WTC11 (cell line): ENCODE results near the gene GARNL3. TPM values are rescaled to one million over a fixed set of nuclear protein-coding genes. Genes with fewer than 3 reads are reported as not detected.
A peak's percentile ranks its signal among the peaks of the same experiment; 100 is the strongest.

ENCODE experiments used
- ATAC-seq: fragments of 200-7000 bp; cut with Tn5 transposase; 2 replicates; pipeline ENCODE4 v1.10.0; 2021; ENCODE audit warnings: mild to moderate bottlenecking, moderate library complexity
- CTCF ChIA-PET: fragments of 300-600 bp; sonication (Branson Sonifier 250); formaldehyde crosslinking; loops from one replicate; lab custom pipeline; 2021; ENCODE audit warnings: antibody characterized with exemption; lab: Charles Lee
- POLR2A ChIA-PET: fragments of 350-600 bp; sonication (Branson Sonifier 250); formaldehyde crosslinking; loops from one replicate; lab custom pipeline; 2021; ENCODE audit warnings: antibody characterized with exemption; lab: Charles Lee
- DNase-seq: peaks from one replicate; pipeline ENCODE4 v3.0.0; 2021; ENCODE audit warnings: low spot score
- H3K27ac Mint-ChIP-seq: 2 replicates; pipeline ENCODE4 v1.8.0; 2021; ENCODE audit warnings: mixed read lengths
- H3K27me3 Mint-ChIP-seq: 2 replicates; pipeline ENCODE4 v1.8.0; 2021; ENCODE audit warnings: low read depth, mild to moderate bottlenecking, moderate library complexity, mixed read lengths
- H3K36me3 Mint-ChIP-seq: 2 replicates; pipeline ENCODE4 v1.8.0; 2021; ENCODE audit warnings: mixed read lengths
- H3K4me1 Mint-ChIP-seq: 2 replicates; pipeline ENCODE4 v1.8.0; 2022; ENCODE audit warnings: mixed read lengths
- H3K4me3 Mint-ChIP-seq: 2 replicates; pipeline ENCODE4 v1.8.0; 2021; ENCODE audit warnings: mild to moderate bottlenecking, moderate library complexity, mixed read lengths
- H3K9me3 Mint-ChIP-seq: 2 replicates; pipeline ENCODE4 v1.8.0; 2021; ENCODE audit warnings: mixed read lengths
- FOXK1 ChIP-seq: sonication (generic); formaldehyde crosslinking; IDR thresholded peaks from 2 replicates; pipeline ENCODE4 v1.8.0; 2022; ENCODE audit warnings: mild to moderate bottlenecking, moderate library complexity, missing genetic modification reagents
- GTF2I ChIP-seq: fragments of 250-450 bp; sonication (Bioruptor Pico); conservative IDR thresholded peaks from 2 replicates; pipeline ENCODE4 v1.4.0; 2021; ENCODE audit warnings: mild to moderate bottlenecking
- HMGA2 ChIP-seq: fragments of 250-450 bp; sonication (Bioruptor Pico); IDR thresholded peaks from 2 replicates; pipeline ENCODE4 v1.4.0; 2021; ENCODE audit warnings: mild to moderate bottlenecking, moderate library complexity
- JAZF1 ChIP-seq: fragments of 250-450 bp; sonication (Bioruptor Pico); IDR thresholded peaks from 2 replicates; pipeline ENCODE4 v1.9.0; 2021; ENCODE audit warnings: moderate library complexity, mild to moderate bottlenecking, inconsistent platforms
- NFE2L1 ChIP-seq: sonication (generic); formaldehyde crosslinking; IDR thresholded peaks from 2 replicates; pipeline ENCODE4 v1.8.1; 2023; ENCODE audit warnings: missing genetic modification reagents
- OVOL2 ChIP-seq: fragments of 250-450 bp; sonication (Bioruptor Pico); IDR thresholded peaks from 2 replicates; pipeline ENCODE4 v1.9.0; 2021; ENCODE audit warnings: mild to moderate bottlenecking, borderline replicate concordance
- SMAD4 ChIP-seq: sonication (generic); formaldehyde crosslinking; IDR thresholded peaks from 2 replicates; pipeline ENCODE4 v1.8.0; 2022; ENCODE audit warnings: mild to moderate bottlenecking, missing genetic modification reagents
- TEAD1 ChIP-seq: sonication (generic); formaldehyde crosslinking; IDR thresholded peaks from 2 replicates; pipeline ENCODE4 v1.8.0; 2022; ENCODE audit warnings: mild to moderate bottlenecking, missing genetic modification reagents
- ZNF121 ChIP-seq: sonication (generic); formaldehyde crosslinking; IDR thresholded peaks from 2 replicates; pipeline ENCODE4 v1.8.0; 2023; ENCODE audit warnings: missing genetic modification reagents
- total RNA-seq: library from RNA; stranded (reverse); gene quantifications from 3 replicates; pipeline ENCODE4 v1.2.3, GENCODE V29; 2021
- TF ChIP-seq, protein P1 (sequence below): sonication (generic); formaldehyde crosslinking; IDR thresholded peaks from 2 replicates; pipeline ENCODE4 v1.8.1; 2022; ENCODE audit warnings: mild to moderate bottlenecking, missing genetic modification reagents, moderate library complexity, borderline replicate concordance
- TF ChIP-seq, protein P2 (sequence below): sonication (generic); formaldehyde crosslinking; IDR thresholded peaks from 2 replicates; pipeline ENCODE4 v1.8.0; 2022; ENCODE audit warnings: mild to moderate bottlenecking, missing genetic modification reagents
- TF ChIP-seq, protein P3 (sequence below): sonication (generic); formaldehyde crosslinking; IDR thresholded peaks from 2 replicates; pipeline ENCODE4 v1.8.1; 2022; ENCODE audit warnings: mild to moderate bottlenecking, moderate library complexity, missing genetic modification reagents
- TF ChIP-seq, protein P4 (sequence below): sonication (generic); formaldehyde crosslinking; IDR thresholded peaks from 2 replicates; pipeline ENCODE4 v1.8.1; 2023; ENCODE audit warnings: mild to moderate bottlenecking, missing genetic modification reagents, moderate library complexity
- TF ChIP-seq, protein P5 (sequence below): sonication (generic); formaldehyde crosslinking; IDR thresholded peaks from 2 replicates; pipeline ENCODE4 v1.8.0; 2023; ENCODE audit warnings: missing genetic modification reagents, mild to moderate bottlenecking, borderline replicate concordance

The GARNL3 gene
- total RNA-seq, 1 experiment from 2014 or later: 17.8 TPM

DNA sequence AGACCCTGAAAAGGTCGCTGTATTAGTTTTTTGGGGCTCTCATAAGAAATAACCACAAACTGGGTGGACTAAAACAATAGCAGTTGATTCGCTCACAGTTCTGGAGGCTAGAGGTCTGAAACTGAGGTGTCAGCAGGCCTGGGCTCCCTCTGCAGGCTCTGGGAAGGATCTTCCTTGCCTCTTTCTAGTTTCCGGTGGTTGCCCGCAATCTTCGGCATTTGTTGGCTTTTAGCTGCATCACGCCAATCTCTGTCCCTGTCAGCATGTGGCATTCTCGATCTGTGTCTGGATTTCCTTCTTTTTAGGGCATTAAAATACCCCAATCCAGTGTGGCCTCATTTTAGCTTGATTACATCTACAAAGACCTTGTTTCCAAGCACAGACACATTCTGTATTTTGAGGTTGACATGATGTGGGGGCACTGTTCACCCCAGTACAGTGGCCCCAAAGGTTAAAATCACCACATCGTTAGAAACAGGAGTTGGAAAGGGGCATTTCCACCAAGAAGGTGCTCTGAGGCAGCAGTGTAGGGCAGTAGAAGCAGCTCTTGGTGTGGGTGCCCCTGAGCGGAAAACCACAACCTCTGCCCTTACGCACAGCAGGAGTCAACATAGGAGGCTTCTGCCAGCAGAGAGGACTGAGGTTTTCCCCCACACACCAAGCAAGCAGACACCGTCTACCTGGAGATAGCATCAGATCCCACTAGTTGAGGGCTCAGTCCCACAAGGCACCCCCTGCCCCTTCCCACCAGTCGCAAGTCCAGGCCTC is 173.1 kb downstream of the GARNL3 start:
- H3K4me3 Mint-ChIP-seq: no peak overlapping the region
- CTCF ChIA-PET: interaction anchor here (1.2 to 1.4 kb wide), 4 partner anchors 9 to 77 kb away, joined by 3 to 6 read pairs (median 4); partner anchors contain the start of gene SLC2A8
- H3K36me3 Mint-ChIP-seq: peaks cover 86% of the 10 kb centered on the region
- no peak overlapping the region for H3K27ac Mint-ChIP-seq
- no peaks in the 10 kb centered on the region for H3K9me3 Mint-ChIP-seq
- no peak for DNase-seq
- H3K27me3 Mint-ChIP-seq: no peaks in the 10 kb centered on the region
- ATAC-seq: peak; percentile 53; the same call in 1 of the 2 replicates
- POLR2A ChIA-PET: interaction anchor here (0.6 kb wide), 1 partner anchor 541 kb away, joined by 3 read pairs; no protein-coding TSS in a partner anchor
- TF ChIP-seq, protein P1, sequence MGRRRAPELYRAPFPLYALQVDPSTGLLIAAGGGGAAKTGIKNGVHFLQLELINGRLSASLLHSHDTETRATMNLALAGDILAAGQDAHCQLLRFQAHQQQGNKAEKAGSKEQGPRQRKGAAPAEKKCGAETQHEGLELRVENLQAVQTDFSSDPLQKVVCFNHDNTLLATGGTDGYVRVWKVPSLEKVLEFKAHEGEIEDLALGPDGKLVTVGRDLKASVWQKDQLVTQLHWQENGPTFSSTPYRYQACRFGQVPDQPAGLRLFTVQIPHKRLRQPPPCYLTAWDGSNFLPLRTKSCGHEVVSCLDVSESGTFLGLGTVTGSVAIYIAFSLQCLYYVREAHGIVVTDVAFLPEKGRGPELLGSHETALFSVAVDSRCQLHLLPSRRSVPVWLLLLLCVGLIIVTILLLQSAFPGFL (CRISPR knock-in tag): no peak
- no peak for TF ChIP-seq GTF2I (CRISPR knock-in tag)
- no peak for TF ChIP-seq OVOL2 (CRISPR knock-in tag)
- no peak for TF ChIP-seq TEAD1 (CRISPR knock-in tag)
- TF ChIP-seq, protein P2, sequence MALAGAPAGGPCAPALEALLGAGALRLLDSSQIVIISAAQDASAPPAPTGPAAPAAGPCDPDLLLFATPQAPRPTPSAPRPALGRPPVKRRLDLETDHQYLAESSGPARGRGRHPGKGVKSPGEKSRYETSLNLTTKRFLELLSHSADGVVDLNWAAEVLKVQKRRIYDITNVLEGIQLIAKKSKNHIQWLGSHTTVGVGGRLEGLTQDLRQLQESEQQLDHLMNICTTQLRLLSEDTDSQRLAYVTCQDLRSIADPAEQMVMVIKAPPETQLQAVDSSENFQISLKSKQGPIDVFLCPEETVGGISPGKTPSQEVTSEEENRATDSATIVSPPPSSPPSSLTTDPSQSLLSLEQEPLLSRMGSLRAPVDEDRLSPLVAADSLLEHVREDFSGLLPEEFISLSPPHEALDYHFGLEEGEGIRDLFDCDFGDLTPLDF (CRISPR knock-in tag): no peak
- TF ChIP-seq HMGA2 (CRISPR knock-in tag): no peak
- TF ChIP-seq SMAD4 (CRISPR knock-in tag): no peak
- no peak for TF ChIP-seq JAZF1 (CRISPR knock-in tag)
- no peaks in the 10 kb centered on the region for H3K4me1 Mint-ChIP-seq

DNA sequence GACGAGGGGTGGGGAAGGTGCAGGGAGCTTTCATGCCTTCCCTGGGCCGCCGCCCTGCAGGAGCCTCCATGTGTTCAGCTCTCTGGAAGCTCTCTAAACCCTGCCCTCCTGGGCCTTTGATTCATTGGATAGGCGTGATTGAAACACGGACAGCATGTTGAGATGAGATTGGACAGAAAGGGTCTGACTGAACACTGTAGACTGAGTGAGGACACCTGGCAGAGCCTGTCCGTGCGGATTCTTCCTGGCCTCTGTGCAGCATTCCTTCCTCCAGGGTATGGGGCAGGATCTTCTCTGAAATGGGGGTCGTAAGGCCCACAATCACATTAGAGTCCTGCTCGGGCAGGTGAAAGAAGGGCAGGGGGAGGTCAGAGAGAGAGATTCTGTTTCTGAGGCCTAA is 173.8 kb downstream of the GARNL3 start:
- POLR2A ChIA-PET: interaction anchor here (0.6 kb wide), 1 partner anchor 540 kb away, joined by 3 read pairs; no protein-coding TSS in a partner anchor
- DNase-seq (no peak), ATAC-seq (no peak)
- CTCF ChIA-PET: no interaction called here
- Mint-ChIP-seq H3K4me3 (no peak overlapping the region), H3K36me3 (peaks cover 86% of the 10 kb centered on the region), H3K27ac (no peak overlapping the region), H3K4me1 (no peaks in the 10 kb centered on the region), H3K27me3 (no peaks in the 10 kb centered on the region), H3K9me3 (no peaks in the 10 kb centered on the region)
- TF ChIP-seq, protein P3, sequence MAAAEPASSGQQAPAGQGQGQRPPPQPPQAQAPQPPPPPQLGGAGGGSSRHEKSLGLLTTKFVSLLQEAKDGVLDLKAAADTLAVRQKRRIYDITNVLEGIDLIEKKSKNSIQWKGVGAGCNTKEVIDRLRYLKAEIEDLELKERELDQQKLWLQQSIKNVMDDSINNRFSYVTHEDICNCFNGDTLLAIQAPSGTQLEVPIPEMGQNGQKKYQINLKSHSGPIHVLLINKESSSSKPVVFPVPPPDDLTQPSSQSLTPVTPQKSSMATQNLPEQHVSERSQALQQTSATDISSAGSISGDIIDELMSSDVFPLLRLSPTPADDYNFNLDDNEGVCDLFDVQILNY: no peak
- TF ChIP-seq, protein P1 (CRISPR knock-in tag): no peak
- TF ChIP-seq HMGA2 (CRISPR knock-in tag): no peak
- no peak for TF ChIP-seq GTF2I (CRISPR knock-in tag)
- no peak for TF ChIP-seq ZNF121 (CRISPR knock-in tag)
- TF ChIP-seq NFE2L1 (CRISPR knock-in tag): no peak
- TF ChIP-seq JAZF1 (CRISPR knock-in tag): no peak
- TF ChIP-seq FOXK1 (CRISPR knock-in tag): no peak
- TF ChIP-seq, protein P4, sequence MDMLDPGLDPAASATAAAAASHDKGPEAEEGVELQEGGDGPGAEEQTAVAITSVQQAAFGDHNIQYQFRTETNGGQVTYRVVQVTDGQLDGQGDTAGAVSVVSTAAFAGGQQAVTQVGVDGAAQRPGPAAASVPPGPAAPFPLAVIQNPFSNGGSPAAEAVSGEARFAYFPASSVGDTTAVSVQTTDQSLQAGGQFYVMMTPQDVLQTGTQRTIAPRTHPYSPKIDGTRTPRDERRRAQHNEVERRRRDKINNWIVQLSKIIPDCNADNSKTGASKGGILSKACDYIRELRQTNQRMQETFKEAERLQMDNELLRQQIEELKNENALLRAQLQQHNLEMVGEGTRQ (CRISPR knock-in tag): no peak
- TF ChIP-seq, protein P5, sequence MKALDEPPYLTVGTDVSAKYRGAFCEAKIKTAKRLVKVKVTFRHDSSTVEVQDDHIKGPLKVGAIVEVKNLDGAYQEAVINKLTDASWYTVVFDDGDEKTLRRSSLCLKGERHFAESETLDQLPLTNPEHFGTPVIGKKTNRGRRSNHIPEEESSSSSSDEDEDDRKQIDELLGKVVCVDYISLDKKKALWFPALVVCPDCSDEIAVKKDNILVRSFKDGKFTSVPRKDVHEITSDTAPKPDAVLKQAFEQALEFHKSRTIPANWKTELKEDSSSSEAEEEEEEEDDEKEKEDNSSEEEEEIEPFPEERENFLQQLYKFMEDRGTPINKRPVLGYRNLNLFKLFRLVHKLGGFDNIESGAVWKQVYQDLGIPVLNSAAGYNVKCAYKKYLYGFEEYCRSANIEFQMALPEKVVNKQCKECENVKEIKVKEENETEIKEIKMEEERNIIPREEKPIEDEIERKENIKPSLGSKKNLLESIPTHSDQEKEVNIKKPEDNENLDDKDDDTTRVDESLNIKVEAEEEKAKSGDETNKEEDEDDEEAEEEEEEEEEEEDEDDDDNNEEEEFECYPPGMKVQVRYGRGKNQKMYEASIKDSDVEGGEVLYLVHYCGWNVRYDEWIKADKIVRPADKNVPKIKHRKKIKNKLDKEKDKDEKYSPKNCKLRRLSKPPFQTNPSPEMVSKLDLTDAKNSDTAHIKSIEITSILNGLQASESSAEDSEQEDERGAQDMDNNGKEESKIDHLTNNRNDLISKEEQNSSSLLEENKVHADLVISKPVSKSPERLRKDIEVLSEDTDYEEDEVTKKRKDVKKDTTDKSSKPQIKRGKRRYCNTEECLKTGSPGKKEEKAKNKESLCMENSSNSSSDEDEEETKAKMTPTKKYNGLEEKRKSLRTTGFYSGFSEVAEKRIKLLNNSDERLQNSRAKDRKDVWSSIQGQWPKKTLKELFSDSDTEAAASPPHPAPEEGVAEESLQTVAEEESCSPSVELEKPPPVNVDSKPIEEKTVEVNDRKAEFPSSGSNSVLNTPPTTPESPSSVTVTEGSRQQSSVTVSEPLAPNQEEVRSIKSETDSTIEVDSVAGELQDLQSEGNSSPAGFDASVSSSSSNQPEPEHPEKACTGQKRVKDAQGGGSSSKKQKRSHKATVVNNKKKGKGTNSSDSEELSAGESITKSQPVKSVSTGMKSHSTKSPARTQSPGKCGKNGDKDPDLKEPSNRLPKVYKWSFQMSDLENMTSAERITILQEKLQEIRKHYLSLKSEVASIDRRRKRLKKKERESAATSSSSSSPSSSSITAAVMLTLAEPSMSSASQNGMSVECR (CRISPR knock-in tag): no peak

Other genes with a start within 250 kb of the GARNL3 start
- gene ANGPTL2, start 142.1 kb upstream of the GARNL3 start, total RNA-seq: 4.5 to 6.7 TPM (median 6.3 TPM) in 3 replicates
- gene SLC2A8, start 132.4 kb downstream of the GARNL3 start, total RNA-seq: 30.2 to 37.4 TPM (median 33.9 TPM) in 3 replicates
- 7.6 to 9.0 TPM (median 7.7 TPM) in 3 replicates for gene ZNF79, start 159.6 kb downstream of the GARNL3 start, total RNA-seq
- gene RPL12, start 186.6 kb downstream of the GARNL3 start, total RNA-seq: 1,902 to 2,162 TPM (median 2,101 TPM) in 3 replicates
- 24.6 to 32.4 TPM (median 28.8 TPM) in 3 replicates for gene LRSAM1, start 186.7 kb downstream of the GARNL3 start, total RNA-seq